GM12878 (cell line): ENCODE data around the gene TRIM37. TPM values are rescaled to one million over a fixed set of nuclear protein-coding genes. Genes with fewer than 3 reads are reported as not detected.
A peak's percentile ranks its signal among the peaks of the same experiment; 100 is the strongest.

Experiments used
- BCL11A ChIP-seq: IDR thresholded peaks from 2 replicates; pipeline ENCODE4 v1.6.1; 2011; ENCODE audit warnings: low read depth, low read length
- CEBPB ChIP-seq, 2 experiments: fragments of 150-350 bp in 1 of 2; IDR thresholded peaks; 2 replicates each; pipeline ENCODE4 v1.6.1; 2012 to 2014; ENCODE audit warnings: low read depth in 2 of 2, low read length in 2 of 2, borderline replicate concordance in 1 of 2, inconsistent platforms in 1 of 2
- CREM ChIP-seq: IDR thresholded peaks from 2 replicates; pipeline ENCODE4 v1.6.1; 2014; ENCODE audit warnings: antibody characterized with exemption, low read depth
- IKZF2 ChIP-seq, 2 experiments: fragments of 450-650 bp; IDR thresholded peaks; 2 replicates each; pipeline ENCODE4 v1.6.1; 2017; ENCODE audit warnings: mild to moderate bottlenecking in 2 of 2, moderate library complexity in 2 of 2
- IRF4 ChIP-seq: IDR thresholded peaks from 2 replicates; pipeline ENCODE4 v1.6.1; 2011; ENCODE audit warnings: low read depth, low read length
- KAT2A ChIP-seq: conservative IDR thresholded peaks from 2 replicates; pipeline ENCODE4 v1.6.1; 2011; ENCODE audit warnings: low read depth, low read length; ENCODE audit not compliant: control insufficient read depth
- MTA3 ChIP-seq: IDR thresholded peaks from 2 replicates; pipeline ENCODE4 v1.6.1; 2012; ENCODE audit warnings: low read length, inconsistent platforms, borderline replicate concordance
- MYB ChIP-seq: fragments of 150-350 bp; IDR thresholded peaks from 2 replicates; pipeline ENCODE4 v1.6.1; 2014; ENCODE audit warnings: mild to moderate bottlenecking, low read depth, low read length, borderline replicate concordance
- NFIC ChIP-seq: IDR thresholded peaks from 2 replicates; pipeline ENCODE4 v1.6.1; 2012; ENCODE audit warnings: low read depth, mild to moderate bottlenecking, inconsistent platforms, low read length, moderate library complexity
- NR2C2 ChIP-seq: IDR thresholded peaks from 2 replicates; pipeline ENCODE4 v1.6.1; 2011; ENCODE audit warnings: borderline replicate concordance, low read depth; ENCODE audit not compliant: control insufficient read depth, insufficient read length
- PAX8 ChIP-seq: fragments of 450-650 bp; IDR thresholded peaks from 2 replicates; pipeline ENCODE4 v1.6.1; 2017; ENCODE audit warnings: mild to moderate bottlenecking, moderate library complexity
- SP1 ChIP-seq: IDR thresholded peaks from one replicate; pipeline ENCODE4 v1.6.1; 2011; ENCODE audit warnings: low read depth, low read length
- TBL1XR1 ChIP-seq: IDR thresholded peaks from 2 replicates; pipeline ENCODE4 v1.6.1; 2012; ENCODE audit warnings: low read depth, low read length, improper control_type of control experiment
- TCF7 ChIP-seq: IDR thresholded peaks from 2 replicates; pipeline ENCODE4 v1.6.1; 2014; ENCODE audit warnings: antibody characterized with exemption, borderline replicate concordance
- YBX1 ChIP-seq: fragments of 450-650 bp; IDR thresholded peaks from 2 replicates; pipeline ENCODE4 v1.6.1; 2016; ENCODE audit warnings: antibody characterized with exemption
- ZBTB33 ChIP-seq: fragments of 450-650 bp; IDR thresholded peaks from 2 replicates; pipeline ENCODE4 v1.6.1; 2017; ENCODE audit warnings: mild to moderate bottlenecking
- ZNF217 ChIP-seq: fragments of 450-650 bp; IDR thresholded peaks from 2 replicates; pipeline ENCODE4 v1.6.1; 2017; ENCODE audit warnings: antibody characterized with exemption, mild to moderate bottlenecking
- ZNF24 ChIP-seq: fragments of 450-650 bp; IDR thresholded peaks from 2 replicates; pipeline ENCODE4 v1.6.1; 2017; ENCODE audit warnings: antibody characterized with exemption, mild to moderate bottlenecking
- ZNF622 ChIP-seq: fragments of 450-650 bp; IDR thresholded peaks from 2 replicates; pipeline ENCODE4 v1.6.1; 2017; ENCODE audit warnings: mild to moderate bottlenecking, inconsistent platforms
- ZSCAN29 ChIP-seq: fragments of 450-650 bp; IDR thresholded peaks from 2 replicates; pipeline ENCODE4 v1.6.1; 2017; ENCODE audit warnings: mild to moderate bottlenecking, moderate library complexity
- polyA plus RNA-seq, 11 experiments: library from polyadenylated mRNA; depleted of rRNA in 4 of 11; unstranded in 6 of 11; stranded (reverse) in 5 of 11; fragments of >200 nt; fragmentation: Nextera tagmentation in 4 of 11; fragmentation: Illumina TruSeq in 1 of 11; extraction: Ambion mirVana in 4 of 11; extraction: Trizol in 1 of 11; gene quantifications; 1 replicate in 1 of 11; 2 replicates in 10 of 11; pipeline versions ENCODE4 v1.2.1 to v1.2.3, GENCODE V29; 2011 to 2016; ENCODE audit warnings: inconsistent platforms in 2 of 11, missing spikeins in 2 of 11, low read depth in 1 of 11
- total RNA-seq, 4 experiments: library from RNA; depleted of rRNA in 3 of 4; stranded (reverse); fragments of >200 nt in 3 of 4; fragmentation: Illumina TruSeq in 1 of 4; extraction: Trizol in 1 of 4; gene quantifications; 2 replicates each; pipeline versions ENCODE4 v1.2.1 to v1.2.3, GENCODE V29; 2013 to 2021
- TF ChIP-seq, protein P1 (sequence below): fragments of 450-650 bp; IDR thresholded peaks from 2 replicates; pipeline ENCODE4 v1.6.1; 2016; ENCODE audit warnings: mild to moderate bottlenecking, moderate library complexity, borderline replicate concordance
- TF ChIP-seq, protein P2 (sequence below): fragments of 450-650 bp; IDR thresholded peaks from 2 replicates; pipeline ENCODE4 v1.6.1; 2017; ENCODE audit warnings: low read depth, mild to moderate bottlenecking, moderate library complexity

Gene TRIM37
- total and polyA plus RNA-seq, 10 of the 15 experiments (the other 5 are each of a cell fraction or from before 2014, with no cell fraction given), result 4.8 to 20.6 (median 18.1) TPM

DNA sequence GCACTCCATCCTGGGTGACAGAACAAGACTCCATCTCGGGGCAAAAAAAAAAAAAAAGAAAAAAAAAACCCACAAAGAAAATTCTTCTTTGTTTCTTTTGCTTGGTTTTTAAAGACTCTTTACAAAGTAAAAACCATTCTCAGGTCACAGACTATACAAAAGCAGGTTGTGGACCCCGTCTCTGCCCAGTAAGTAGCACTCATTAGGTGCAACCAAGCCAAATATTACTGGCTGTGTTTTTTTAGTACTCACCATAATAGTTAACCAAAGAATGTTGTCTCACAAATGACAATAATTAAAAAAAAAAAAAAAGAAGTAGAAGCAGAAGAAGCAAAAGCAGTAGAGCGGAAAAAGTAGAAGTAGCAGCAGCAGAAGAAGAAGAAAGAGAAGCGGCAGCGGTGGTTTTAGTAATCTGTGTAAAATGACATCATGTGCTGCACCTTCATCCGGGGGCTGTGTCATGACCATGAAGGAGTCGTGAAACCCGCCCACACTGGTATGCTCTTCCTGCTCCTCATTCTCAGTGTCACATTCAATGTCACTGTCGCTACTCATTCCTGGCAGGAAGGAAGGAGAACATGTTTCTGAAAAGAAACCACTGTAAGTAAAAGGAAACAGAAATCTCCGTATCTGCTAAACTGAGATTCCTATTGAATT, 105.4 kb downstream of the TRIM37 start (continued):
- TF ChIP-seq, protein P1, sequence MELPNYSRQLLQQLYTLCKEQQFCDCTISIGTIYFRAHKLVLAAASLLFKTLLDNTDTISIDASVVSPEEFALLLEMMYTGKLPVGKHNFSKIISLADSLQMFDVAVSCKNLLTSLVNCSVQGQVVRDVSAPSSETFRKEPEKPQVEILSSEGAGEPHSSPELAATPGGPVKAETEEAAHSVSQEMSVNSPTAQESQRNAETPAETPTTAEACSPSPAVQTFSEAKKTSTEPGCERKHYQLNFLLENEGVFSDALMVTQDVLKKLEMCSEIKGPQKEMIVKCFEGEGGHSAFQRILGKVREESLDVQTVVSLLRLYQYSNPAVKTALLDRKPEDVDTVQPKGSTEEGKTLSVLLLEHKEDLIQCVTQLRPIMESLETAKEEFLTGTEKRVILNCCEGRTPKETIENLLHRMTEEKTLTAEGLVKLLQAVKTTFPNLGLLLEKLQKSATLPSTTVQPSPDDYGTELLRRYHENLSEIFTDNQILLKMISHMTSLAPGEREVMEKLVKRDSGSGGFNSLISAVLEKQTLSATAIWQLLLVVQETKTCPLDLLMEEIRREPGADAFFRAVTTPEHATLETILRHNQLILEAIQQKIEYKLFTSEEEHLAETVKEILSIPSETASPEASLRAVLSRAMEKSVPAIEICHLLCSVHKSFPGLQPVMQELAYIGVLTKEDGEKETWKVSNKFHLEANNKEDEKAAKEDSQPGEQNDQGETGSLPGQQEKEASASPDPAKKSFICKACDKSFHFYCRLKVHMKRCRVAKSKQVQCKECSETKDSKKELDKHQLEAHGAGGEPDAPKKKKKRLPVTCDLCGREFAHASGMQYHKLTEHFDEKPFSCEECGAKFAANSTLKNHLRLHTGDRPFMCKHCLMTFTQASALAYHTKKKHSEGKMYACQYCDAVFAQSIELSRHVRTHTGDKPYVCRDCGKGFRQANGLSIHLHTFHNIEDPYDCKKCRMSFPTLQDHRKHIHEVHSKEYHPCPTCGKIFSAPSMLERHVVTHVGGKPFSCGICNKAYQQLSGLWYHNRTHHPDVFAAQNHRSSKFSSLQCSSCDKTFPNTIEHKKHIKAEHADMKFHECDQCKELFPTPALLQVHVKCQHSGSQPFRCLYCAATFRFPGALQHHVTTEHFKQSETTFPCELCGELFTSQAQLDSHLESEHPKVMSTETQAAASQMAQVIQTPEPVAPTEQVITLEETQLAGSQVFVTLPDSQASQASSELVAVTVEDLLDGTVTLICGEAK, result no peak; the same call in 1 of the 2 replicates
- TF ChIP-seq PAX8 (no peak), MYB (no peak), TBL1XR1 (peak; percentile 27; the same call in 1 of the 2 replicates), SP1 (no peak), ZNF622 (no peak), CEBPB (IDR thresholded peaks at IDR 0.05; ENCODE audit: borderline replicate concordance in 1 of 2, low read depth in 2 of 2, low read length in 2 of 2) (no peak), MTA3 (no peak; the same call in 1 of the 2 replicates), TCF7 (peak; percentile 79), ZNF217 (no peak), ZNF24 (no peak), NFIC (peak; percentile 96), BCL11A (peak; percentile 95), ZBTB33 (no peak), IKZF2 (IDR thresholded peaks at IDR 0.05) (peak; percentile 97), CREM (peak; percentile 95), NR2C2 (no peak), IRF4 (peak; percentile 93), YBX1 (no peak), ZSCAN29 (no peak), KAT2A (no peak)
- TF ChIP-seq, protein P2, sequence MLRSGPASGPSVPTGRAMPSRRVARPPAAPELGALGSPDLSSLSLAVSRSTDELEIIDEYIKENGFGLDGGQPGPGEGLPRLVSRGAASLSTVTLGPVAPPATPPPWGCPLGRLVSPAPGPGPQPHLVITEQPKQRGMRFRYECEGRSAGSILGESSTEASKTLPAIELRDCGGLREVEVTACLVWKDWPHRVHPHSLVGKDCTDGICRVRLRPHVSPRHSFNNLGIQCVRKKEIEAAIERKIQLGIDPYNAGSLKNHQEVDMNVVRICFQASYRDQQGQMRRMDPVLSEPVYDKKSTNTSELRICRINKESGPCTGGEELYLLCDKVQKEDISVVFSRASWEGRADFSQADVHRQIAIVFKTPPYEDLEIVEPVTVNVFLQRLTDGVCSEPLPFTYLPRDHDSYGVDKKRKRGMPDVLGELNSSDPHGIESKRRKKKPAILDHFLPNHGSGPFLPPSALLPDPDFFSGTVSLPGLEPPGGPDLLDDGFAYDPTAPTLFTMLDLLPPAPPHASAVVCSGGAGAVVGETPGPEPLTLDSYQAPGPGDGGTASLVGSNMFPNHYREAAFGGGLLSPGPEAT, result peak; percentile 93
